ENCODE measurements around the gene SRRT.
A peak's percentile ranks its signal among the peaks of the same experiment; 100 is the strongest.

Gene SRRT
- long read RNA-seq, donor 1, partial matches to known transcripts: 18 of 28 reads
- long read RNA-seq, donor 1, other reads (novel, unspliced or antisense): 0 of 28 reads
- long read RNA-seq, donor 2, partial matches to known transcripts: 5 of 10 reads
- long read RNA-seq, donor 2, other reads (novel, unspliced or antisense): 0 of 10 reads
- long read RNA-seq, donor 3, partial matches to known transcripts: 0 of 4 reads
- long read RNA-seq, donor 3, other reads (novel, unspliced or antisense): 0 of 4 reads
- long read RNA-seq, donor 4, partial matches to known transcripts: 32 of 38 reads
- long read RNA-seq, donor 4, other reads (novel, unspliced or antisense): 0 of 38 reads
- long read RNA-seq, donor 5, partial matches to known transcripts: 0 of 7 reads
- long read RNA-seq, donor 5, other reads (novel, unspliced or antisense): 0 of 7 reads
- long read RNA-seq, donor 6, partial matches to known transcripts: 10 of 20 reads
- long read RNA-seq, donor 6, other reads (novel, unspliced or antisense): 0 of 20 reads
- long read RNA-seq, donor 7, partial matches to known transcripts: 89 of 102 reads
- long read RNA-seq, donor 7, other reads (novel, unspliced or antisense): 0 of 102 reads
- long read RNA-seq, donor 8, partial matches to known transcripts: 12 of 19 reads
- long read RNA-seq, donor 8, other reads (novel, unspliced or antisense): 0 of 19 reads

GRCh38 chr7:100874577-100875355 lies at the start of gene SRRT:
SRRT (plus strand) TSS chr7:100875103; CDS start chr7:100875591, 488 bp downstream.
- DNase-seq: peak; percentile 98

GRCh38 chr7:100825215-100825671 lies 49.7 kb upstream of the SRRT start:
- no peak for DNase-seq

- DNase-seq: peak; percentile 57
These were observed 49.0 kb upstream of the SRRT start for GRCh38 chr7:100825751-100826513.

GRCh38 chr7:100826514-100827329 lies 48.2 kb upstream of the SRRT start:
- DNase-seq: peak; percentile 83

GRCh38 chr7:100827330-100828226 lies 47.3 kb upstream of the SRRT start, which contains the start of gene EPHB4:
EPHB4 (minus strand) TSS chr7:100827523; CDS start chr7:100827030, 493 bp downstream.
- DNase-seq: peak; percentile 94

GRCh38 chr7:100829150-100829716 lies 45.7 kb upstream of the SRRT start:
- peak; percentile 39 for DNase-seq

- DNase-seq: no peak
These were observed 44.5 kb upstream of the SRRT start for GRCh38 chr7:100830396-100830795.

- DNase-seq: no peak
These were observed 42.6 kb upstream of the SRRT start for GRCh38 chr7:100832281-100832633.

GRCh38 chr7:100835903-100836811 lies 38.7 kb upstream of the SRRT start:
- peak; percentile 76 for DNase-seq

GRCh38 chr7:100836812-100837098 lies 38.1 kb upstream of the SRRT start:
- DNase-seq: no peak

GRCh38 chr7:100837099-100837836 lies 37.6 kb upstream of the SRRT start:
- DNase-seq: peak; percentile 87

GRCh38 chr7:100839361-100839760 lies 35.5 kb upstream of the SRRT start:
- no peak for DNase-seq

GRCh38 chr7:100840470-100841100 lies 34.3 kb upstream of the SRRT start:
- DNase-seq: no peak

- DNase-seq: no peak
These were observed 27.5 kb upstream of the SRRT start for GRCh38 chr7:100847360-100847759.

GRCh38 chr7:100852048-100852872 lies 22.6 kb upstream of the SRRT start, which contains the start of gene SLC12A9:
SLC12A9 (plus strand) TSS chr7:100852713; CDS start chr7:100854198, 1,485 bp downstream.
- DNase-seq: peak; percentile 91

GRCh38 chr7:100854146-100854895 lies 20.6 kb upstream of the SRRT start:
- DNase-seq: no peak

All from right kidney (tissue), 9 donors.